ENCODE results near the gene POU4F2.

DNA sequence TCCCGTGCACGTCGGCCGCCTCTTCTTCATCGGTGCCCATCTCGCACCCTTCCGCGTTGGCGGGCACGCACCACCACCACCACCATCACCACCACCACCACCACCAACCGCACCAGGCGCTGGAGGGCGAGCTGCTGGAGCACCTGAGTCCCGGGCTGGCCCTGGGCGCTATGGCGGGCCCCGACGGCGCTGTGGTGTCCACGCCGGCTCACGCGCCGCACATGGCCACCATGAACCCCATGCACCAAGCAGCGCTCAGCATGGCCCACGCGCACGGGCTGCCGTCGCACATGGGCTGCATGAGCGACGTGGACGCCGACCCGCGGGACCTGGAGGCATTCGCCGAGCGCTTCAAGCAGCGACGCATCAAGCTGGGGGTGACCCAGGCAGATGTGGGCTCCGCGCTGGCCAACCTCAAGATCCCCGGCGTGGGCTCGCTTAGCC, 1.4 kb downstream of the POU4F2 start:
- TF ChIP-seq CTCF (IDR thresholded peaks at IDR 0.05; ENCODE audit: low read depth, low read length) (no peak), EZH2phosphoT487 (IDR thresholded peaks at IDR 0.05; ENCODE audit: low read depth) (no peak)
